COLO668 (cell line): ENCODE data around the gene MYBBP1A.

Source experiments
- DNase-seq: peaks from one replicate; lab custom pipeline; 2025; ENCODE audit not compliant: unreplicated experiment; lab: John Stamatoyannopoulos, UW

Gene MYBBP1A

GRCh38 chr17:4549781-4550533, 5.2 kb downstream of the MYBBP1A start:
- no peak for DNase-seq

GRCh38 chr17:4548721-4549531, 6.3 kb downstream of the MYBBP1A start:
- DNase-seq, result peak; percentile 79

GRCh38 chr17:4548061-4548461, 7.1 kb downstream of the MYBBP1A start:
- no peak for DNase-seq

- DNase-seq, result no peak
Measured at GRCh38 chr17:4547118-4547906, 7.9 kb downstream of the MYBBP1A start.

- DNase-seq, result no peak
Measured at GRCh38 chr17:4545217-4545951, 9.8 kb downstream of the MYBBP1A start.

- no peak for DNase-seq
Measured at GRCh38 chr17:4544951-4545216, 10.3 kb downstream of the MYBBP1A start.

- no peak for DNase-seq
Measured at GRCh38 chr17:4544135-4544950, 10.8 kb downstream of the MYBBP1A start.

GRCh38 chr17:4543557-4544026, 11.6 kb downstream of the MYBBP1A start:
- DNase-seq, result no peak

- DNase-seq, result no peak
Measured at GRCh38 chr17:4542726-4543191, 12.4 kb downstream of the MYBBP1A start.

- DNase-seq, result no peak
Measured at GRCh38 chr17:4542003-4542725, 13.0 kb downstream of the MYBBP1A start.

- no peak for DNase-seq
Measured at GRCh38 chr17:4541328-4542002, 13.7 kb downstream of the MYBBP1A start.

GRCh38 chr17:4540687-4541327, 14.4 kb downstream of the MYBBP1A start:
- DNase-seq, result no peak

- DNase-seq, result no peak
Measured at GRCh38 chr17:4540224-4540651, 14.9 kb downstream of the MYBBP1A start.

- DNase-seq, result no peak
Measured at GRCh38 chr17:4539576-4540223, 15.5 kb downstream of the MYBBP1A start.

GRCh38 chr17:4539025-4539424, 16.2 kb downstream of the MYBBP1A start:
- no peak for DNase-seq

GRCh38 chr17:4538236-4539002, 16.8 kb downstream of the MYBBP1A start:
- DNase-seq, result no peak
